B cell (primary cell): ENCODE results near the gene DNAJA3. TPM values are rescaled to one million over a fixed set of nuclear protein-coding genes. Genes with fewer than 3 reads are reported as not detected.

Source experiments
- ATAC-seq: fragments of 200-7000 bp; cut with Tn5 transposase; one replicate; pipeline ENCODE4 v1.10.0; 2021; ENCODE audit warnings: low read depth, mild to moderate bottlenecking, moderate number of reproducible peaks, moderate library complexity
- CTCF ChIA-PET: fragments of 350-600 bp; sonication (Branson Sonifier 250); formaldehyde crosslinking; loops from one replicate; lab custom pipeline; 2021; ENCODE audit warnings: antibody characterized with exemption, inconsistent platforms; lab: Charles Lee
- POLR2A ChIA-PET: fragments of 350-600 bp; sonication (Branson Sonifier 250); formaldehyde crosslinking; loops from one replicate; lab custom pipeline; 2021; ENCODE audit warnings: antibody characterized with exemption; lab: Charles Lee
- DNase-seq: peaks from one replicate; pipeline ENCODE4 v3.0.0; 2013
- H2AFZ ChIP-seq: 2 replicates; pipeline ENCODE4 v1.6.1; 2012; ENCODE audit warnings: mild to moderate bottlenecking, low read depth, low read length; ENCODE audit not compliant: insufficient read depth, poor library complexity, severe bottlenecking
- H3K27ac ChIP-seq, 2 donors: 1 replicate in 1 of 2; 2 replicates in 1 of 2; pipeline ENCODE4 v1.5.1; 2012 to 2013; ENCODE audit warnings: low read length in 2 of 2, mild to moderate bottlenecking in 2 of 2, moderate library complexity in 1 of 2
- H3K27me3 ChIP-seq, 4 experiments: fragments of 200-600 bp in 1 of 4; sonication (generic) in 1 of 4; replicated peaks in 1 of 4; 1 replicate in 2 of 4; 2 replicates in 2 of 4; pipeline versions ENCODE4 v1.6.1 to v1.7.0; 2013 to 2016; ENCODE audit warnings: low read length in 3 of 4, mild to moderate bottlenecking in 2 of 4, mixed read lengths in 1 of 4, moderate library complexity in 1 of 4; ENCODE audit not compliant: insufficient read depth in 4 of 4, control insufficient read depth in 3 of 4; ENCODE audit errors: control extremely low read depth in 1 of 4
- H3K36me3 ChIP-seq, 2 experiments: replicated peaks in 1 of 2; 1 replicate in 1 of 2; 2 replicates in 1 of 2; pipeline versions ENCODE4 v1.6.1 to v1.7.1; 2013; ENCODE audit warnings: low read length in 1 of 2; ENCODE audit not compliant: insufficient read depth in 2 of 2, control insufficient read depth in 1 of 2; ENCODE audit errors: control extremely low read depth in 1 of 2, extremely low read depth in 1 of 2
- H3K4me1 ChIP-seq, 2 donors: fragments of 200-600 bp in 1 of 2; sonication (generic) in 1 of 2; 1 replicate in 1 of 2; 2 replicates in 1 of 2; pipeline versions ENCODE4 v1.5.1 to v1.6.1; 2013 to 2017; ENCODE audit warnings: low read length in 2 of 2; ENCODE audit not compliant: control insufficient read depth in 2 of 2, insufficient read depth in 2 of 2
- H3K4me2 ChIP-seq: replicated peaks from 2 replicates; pipeline ENCODE3; 2012; ENCODE audit warnings: mild to moderate bottlenecking, low read depth, low read length; ENCODE audit not compliant: poor library complexity, severe bottlenecking
- H3K4me3 ChIP-seq, 5 experiments: fragments of 200-600 bp in 1 of 5; sonication (generic) in 1 of 5; 1 replicate in 3 of 5; 2 replicates in 2 of 5; pipeline versions ENCODE4 v1.5.1 to v1.7.0; 2011 to 2016; ENCODE audit warnings: low read length in 4 of 5, mild to moderate bottlenecking in 4 of 5, low read depth in 2 of 5, control low read depth in 1 of 5, moderate library complexity in 1 of 5; ENCODE audit not compliant: insufficient read depth in 1 of 5; ENCODE audit errors: control extremely low read depth in 1 of 5, extremely low read depth in 1 of 5
- H3K79me2 ChIP-seq: fragments of 200-600 bp; sonication (generic); one replicate; pipeline ENCODE4 v1.6.0; 2016; ENCODE audit warnings: low read length; ENCODE audit not compliant: control insufficient read depth, insufficient read depth
- H3K9ac ChIP-seq: fragments of 200-600 bp; sonication (generic); 2 replicates; pipeline ENCODE4 v1.6.1; 2017; ENCODE audit warnings: mild to moderate bottlenecking, low read length, moderate library complexity
- H3K9me3 ChIP-seq, 3 donors: one replicate each; pipeline versions ENCODE4 v1.6.1 to v1.7.1; 2013; ENCODE audit warnings: low read length in 2 of 3; ENCODE audit not compliant: control insufficient read depth in 2 of 3, insufficient read depth in 1 of 3; ENCODE audit errors: control extremely low read depth in 1 of 3
- H4K20me1 ChIP-seq: 2 replicates; pipeline ENCODE4 v1.6.0; 2012; ENCODE audit warnings: mild to moderate bottlenecking, low read length; ENCODE audit not compliant: insufficient read depth, control insufficient read depth, poor library complexity, severe bottlenecking
- H3K27ac Mint-ChIP-seq: one replicate; pipeline ENCODE4 v1.8.0; 2021; ENCODE audit warnings: mixed read lengths
- H3K27me3 Mint-ChIP-seq: one replicate; pipeline ENCODE4 v1.8.0; 2021; ENCODE audit warnings: mixed read lengths
- H3K4me1 Mint-ChIP-seq: one replicate; pipeline ENCODE4 v1.8.0; 2021; ENCODE audit warnings: mixed read lengths
- H3K4me3 Mint-ChIP-seq: one replicate; pipeline ENCODE4 v1.8.0; 2021; ENCODE audit warnings: mixed read lengths
- H3K9me3 Mint-ChIP-seq: one replicate; pipeline ENCODE4 v1.8.0; 2022; ENCODE audit warnings: mixed read lengths; ENCODE audit not compliant: insufficient read depth
- EZH2 ChIP-seq: IDR thresholded peaks from 2 replicates; pipeline ENCODE4 v1.6.1; 2012; ENCODE audit warnings: borderline replicate concordance, low read depth, mild to moderate bottlenecking, moderate library complexity, low read length; ENCODE audit not compliant: insufficient read depth, poor library complexity, severe bottlenecking
- WGBS: methylation state at CpG from one replicate; pipeline ENCODE4 v1.1.5; 2013; ENCODE audit warnings: missing lambda C conversion rate; ENCODE audit not compliant: insufficient coverage; 5-methylcytosine and 5-hydroxymethylcytosine counted together
- intact Hi-C: fragments of 100-400 bp; cut with micrococcal nuclease; formaldehyde crosslinking; loops from one replicate; pipeline ENCODE4 v1.10.0; 2022
- polyA plus RNA-seq: library from polyadenylated mRNA; depleted of rRNA; stranded (reverse); fragments of >200 nt; gene quantifications from 2 replicates; pipeline ENCODE4 v1.2.3, GENCODE V29; 2012
- total RNA-seq, 2 donors: library from RNA; stranded (reverse); fragments of 120-200 nt in 1 of 2; gene quantifications; 1 replicate in 1 of 2; 2 replicates in 1 of 2; pipeline versions ENCODE4 v1.2.3 to v1.2.4, GENCODE V29; 2013 to 2022
- TF ChIP-seq, protein P1 (sequence below): fragments of 200-600 bp; IDR thresholded peaks from one replicate; pipeline ENCODE4 v1.8.0; 2022; ENCODE audit warnings: antibody characterized with exemption, mild to moderate bottlenecking

Gene DNAJA3
- total and polyA plus RNA-seq, 2 donors (not counting 1 experiment from before 2014, with no cell fraction given), result 59.3 to 67.7 TPM

DNA sequence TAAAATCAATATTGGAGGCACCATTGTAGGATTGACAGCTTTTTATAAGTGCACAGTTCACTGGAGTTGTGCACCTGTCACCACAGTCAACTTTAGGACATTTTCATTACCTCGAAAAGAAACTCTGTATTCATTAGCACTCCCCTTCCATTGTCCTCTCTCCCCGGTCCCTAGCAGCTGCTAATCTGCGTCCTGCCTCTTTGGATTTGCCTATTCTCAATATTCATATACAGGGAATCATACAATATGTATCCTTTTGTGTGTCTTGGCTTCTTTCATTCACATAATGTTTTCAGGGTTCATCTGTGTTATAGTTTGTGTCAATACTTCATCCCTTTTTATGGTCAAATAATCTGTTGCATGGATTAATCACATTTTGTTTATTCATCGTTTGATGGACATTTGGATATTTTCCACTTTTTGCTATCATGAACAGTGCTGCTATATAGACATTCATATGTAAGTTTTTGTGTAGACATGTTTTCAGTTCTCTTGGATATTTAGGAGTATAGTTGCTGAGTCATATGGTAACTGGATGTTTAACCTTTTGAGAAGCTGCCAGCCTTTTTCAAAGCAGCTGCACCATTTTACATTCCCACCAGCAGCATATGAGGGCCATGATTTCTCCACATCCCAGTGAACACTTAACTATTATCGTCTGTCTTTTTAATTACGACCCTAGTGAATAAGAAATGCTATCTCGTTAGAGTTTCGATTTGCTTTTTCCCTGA is 9.8 kb downstream of the DNAJA3 start:
- Mint-ChIP-seq H3K4me3 (no peak overlapping the region), H3K4me1 (no peaks in the 10 kb centered on the region), H3K27me3 (no peaks in the 10 kb centered on the region), H3K9me3 (no peaks in the 10 kb centered on the region), H3K27ac (no peak overlapping the region)
- Histone ChIP-seq H3K9me3 (no peaks in the 10 kb centered on the region), H3K79me2 (peaks cover 83% of the 10 kb centered on the region), H3K4me1 (no peaks in the 10 kb centered on the region), H3K4me3 (no peak overlapping the region), H3K27me3 (no peaks in the 10 kb centered on the region), H3K27ac (no peak overlapping the region), H2AFZ (no peak overlapping the region), H3K4me2 (no peak overlapping the region), H4K20me1 (no peaks in the 10 kb centered on the region), H3K9ac (no peak overlapping the region), H3K36me3 (peaks cover 12 to 63% of the 10 kb centered on the region in 2 experiments)
- intact Hi-C loops, result no loop called here
- ChIA-PET CTCF (interaction anchor here (1.3 kb wide), 1 partner anchor 33 kb away, joined by 4 read pairs; no protein-coding TSS in a partner anchor), POLR2A (no interaction called here)
- no peak for DNase-seq
- TF ChIP-seq, protein P1, sequence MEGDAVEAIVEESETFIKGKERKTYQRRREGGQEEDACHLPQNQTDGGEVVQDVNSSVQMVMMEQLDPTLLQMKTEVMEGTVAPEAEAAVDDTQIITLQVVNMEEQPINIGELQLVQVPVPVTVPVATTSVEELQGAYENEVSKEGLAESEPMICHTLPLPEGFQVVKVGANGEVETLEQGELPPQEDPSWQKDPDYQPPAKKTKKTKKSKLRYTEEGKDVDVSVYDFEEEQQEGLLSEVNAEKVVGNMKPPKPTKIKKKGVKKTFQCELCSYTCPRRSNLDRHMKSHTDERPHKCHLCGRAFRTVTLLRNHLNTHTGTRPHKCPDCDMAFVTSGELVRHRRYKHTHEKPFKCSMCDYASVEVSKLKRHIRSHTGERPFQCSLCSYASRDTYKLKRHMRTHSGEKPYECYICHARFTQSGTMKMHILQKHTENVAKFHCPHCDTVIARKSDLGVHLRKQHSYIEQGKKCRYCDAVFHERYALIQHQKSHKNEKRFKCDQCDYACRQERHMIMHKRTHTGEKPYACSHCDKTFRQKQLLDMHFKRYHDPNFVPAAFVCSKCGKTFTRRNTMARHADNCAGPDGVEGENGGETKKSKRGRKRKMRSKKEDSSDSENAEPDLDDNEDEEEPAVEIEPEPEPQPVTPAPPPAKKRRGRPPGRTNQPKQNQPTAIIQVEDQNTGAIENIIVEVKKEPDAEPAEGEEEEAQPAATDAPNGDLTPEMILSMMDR, result no peak
- WGBS, result 93% methylated on average over 3 of the region's 8 CpGs
- ATAC-seq, result no peak

DNA sequence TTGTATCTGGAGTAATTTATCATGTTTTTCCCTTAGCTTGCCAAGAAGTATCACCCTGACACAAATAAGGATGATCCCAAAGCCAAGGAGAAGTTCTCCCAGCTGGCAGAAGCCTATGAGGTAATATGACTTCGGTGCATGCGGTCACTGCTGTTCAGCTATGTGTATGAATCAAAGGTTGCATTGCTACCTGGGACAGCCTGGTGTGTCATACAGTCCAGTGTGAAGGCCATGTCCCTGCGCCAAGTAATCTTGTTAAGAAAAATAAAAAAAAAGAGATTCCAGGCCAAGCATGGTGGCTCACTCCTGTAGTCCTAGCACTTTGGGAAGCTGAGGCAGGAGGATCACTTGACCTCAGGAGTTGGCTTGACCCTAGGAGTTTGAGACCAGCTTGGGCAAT is 11.7 kb downstream of the DNAJA3 start:
- Histone ChIP-seq H3K27ac (no peak overlapping the region), H3K9me3 (no peaks in the 10 kb centered on the region), H3K9ac (no peak overlapping the region), H3K4me3 (no peak overlapping the region), H3K36me3 (peaks cover 16 to 76% of the 10 kb centered on the region in 2 experiments), H3K4me2 (no peak overlapping the region), H2AFZ (no peak overlapping the region), H3K27me3 (no peaks in the 10 kb centered on the region), H3K4me1 (no peaks in the 10 kb centered on the region), H4K20me1 (peaks cover 7% of the 10 kb centered on the region), H3K79me2 (peaks cover 78% of the 10 kb centered on the region)
- TF ChIP-seq, protein P1, result no peak
- TF ChIP-seq EZH2, result no peak
- Mint-ChIP-seq H3K27ac (no peak overlapping the region), H3K4me3 (no peak overlapping the region), H3K9me3 (no peaks in the 10 kb centered on the region), H3K27me3 (no peaks in the 10 kb centered on the region), H3K4me1 (no peaks in the 10 kb centered on the region)
- DNase-seq (no peak), ATAC-seq (no peak)
- intact Hi-C loops, result no loop called here
- CTCF ChIA-PET, result interaction anchor here (0.6 kb wide), 1 partner anchor 938 kb away, joined by 4 read pairs; no protein-coding TSS in a partner anchor
- WGBS, result 95% methylated on average over 3 of the region's 3 CpGs
- POLR2A ChIA-PET, result no interaction called here
